IMR-90 (cell line): ENCODE measurements around the gene ZNF37A. TPM values are rescaled to one million over a fixed set of nuclear protein-coding genes. Genes with fewer than 3 reads are reported as not detected.

ENCODE experiments used
- ATAC-seq: fragments of 200-7000 bp; cut with Tn5 transposase; 2 replicates; pipeline ENCODE4 v1.9.1; 2020; ENCODE audit warnings: low read depth, mild to moderate bottlenecking, moderate library complexity
- BruUV-seq: library from RNA; stranded (reverse); fragments of 400-500 nt; replicated peaks from 2 replicates; lab custom pipeline; 2021; lab: Mats Ljungman, UMichigan
- CTCF ChIA-PET: fragments of 300-600 bp; formaldehyde crosslinking; extraction: SDS; loops from one replicate; lab custom pipeline; 2021; ENCODE audit warnings: antibody characterized with exemption; lab: Yijun Ruan, JAX
- POLR2A ChIA-PET: fragments of 300-600 bp; sonication (Branson Sonifier 250); formaldehyde crosslinking; loops from one replicate; lab custom pipeline; 2022; ENCODE audit warnings: antibody characterized with exemption; ENCODE audit not compliant: unreplicated experiment; lab: Charles Lee
- DNase-seq: peaks from one replicate; pipeline ENCODE4 v3.0.0; 2013
- H2AFZ ChIP-seq: replicated peaks from 2 replicates; pipeline ENCODE3; 2013; ENCODE audit warnings: low read length, mild to moderate bottlenecking; ENCODE audit not compliant: poor library complexity
- H2AK5ac ChIP-seq: 2 replicates; pipeline ENCODE4 v1.6.1; 2013; ENCODE audit warnings: low read depth, low read length, inconsistent platforms
- H2AK9ac ChIP-seq: replicated peaks from 2 replicates; pipeline ENCODE3; 2013; ENCODE audit warnings: mild to moderate bottlenecking, low read depth, low read length, moderate library complexity; ENCODE audit not compliant: poor library complexity
- H2BK120ac ChIP-seq: 2 replicates; pipeline ENCODE4 v1.6.1; 2013; ENCODE audit warnings: low read depth, low read length, inconsistent platforms
- H2BK15ac ChIP-seq: 3 replicates; pipeline ENCODE4 v1.6.1; 2013; ENCODE audit warnings: low read depth, low read length, inconsistent platforms
- H2BK20ac ChIP-seq: 2 replicates; pipeline ENCODE4 v1.6.1; 2013; ENCODE audit warnings: low read depth, mild to moderate bottlenecking, inconsistent platforms, low read length, moderate library complexity
- H2BK5ac ChIP-seq: 2 replicates; pipeline ENCODE4 v1.6.1; 2013; ENCODE audit warnings: mild to moderate bottlenecking, low read depth, low read length, inconsistent platforms; ENCODE audit not compliant: poor library complexity, severe bottlenecking
- H3K14ac ChIP-seq: replicated peaks from 2 replicates; pipeline ENCODE4 v1.6.1; 2013; ENCODE audit warnings: low read depth, low read length, inconsistent platforms
- H3K18ac ChIP-seq: 2 replicates; pipeline ENCODE4 v1.6.1; 2013; ENCODE audit warnings: low read depth, low read length, control low read depth
- H3K23ac ChIP-seq: 2 replicates; pipeline ENCODE4 v1.6.1; 2013; ENCODE audit warnings: low read depth, low read length, inconsistent platforms
- H3K27ac ChIP-seq: 2 replicates; pipeline ENCODE4 v1.5.1; 2013; ENCODE audit warnings: mild to moderate bottlenecking, control low read depth, low read length; ENCODE audit not compliant: insufficient read depth
- H3K27me3 ChIP-seq: 2 replicates; pipeline ENCODE4 v1.6.1; 2013; ENCODE audit warnings: low read length; ENCODE audit not compliant: control insufficient read depth, insufficient read depth
- H3K36me3 ChIP-seq: 2 replicates; pipeline ENCODE4 v1.6.1; 2013; ENCODE audit warnings: low read length, mixed read lengths; ENCODE audit not compliant: control insufficient read depth, insufficient read depth
- H3K4ac ChIP-seq: 2 replicates; pipeline ENCODE4 v1.6.1; 2013; ENCODE audit warnings: low read depth, low read length, inconsistent platforms
- H3K4me1 ChIP-seq: 2 replicates; pipeline ENCODE4 v1.6.1; 2013; ENCODE audit warnings: low read length, mixed read lengths; ENCODE audit not compliant: control insufficient read depth, insufficient read depth
- H3K4me2 ChIP-seq: 2 replicates; pipeline ENCODE4 v1.6.1; 2013; ENCODE audit warnings: low read depth, mild to moderate bottlenecking, control low read depth, low read length, moderate library complexity
- H3K4me3 ChIP-seq: 2 replicates; pipeline ENCODE4 v1.5.1; 2013; ENCODE audit warnings: low read depth, mild to moderate bottlenecking, control low read depth, low read length, moderate library complexity; ENCODE audit not compliant: insufficient read depth
- H3K56ac ChIP-seq: 2 replicates; pipeline ENCODE4 v1.6.1; 2013; ENCODE audit warnings: low read length, inconsistent platforms; ENCODE audit not compliant: insufficient read depth; ENCODE audit errors: extremely low read depth
- H3K79me1 ChIP-seq, 2 experiments: 2 replicates each; pipeline ENCODE4 v1.6.1; 2013; ENCODE audit warnings: low read length in 2 of 2, inconsistent platforms in 1 of 2, low read depth in 1 of 2
- H3K9ac ChIP-seq: 2 replicates; pipeline ENCODE4 v1.6.1; 2013; ENCODE audit warnings: low read depth, low read length, control low read depth
- H3K9me1 ChIP-seq: 2 replicates; pipeline ENCODE4 v1.6.1; 2013; ENCODE audit warnings: low read length, inconsistent platforms; ENCODE audit not compliant: insufficient read depth
- H3K9me3 ChIP-seq: 2 replicates; pipeline ENCODE4 v1.6.1; 2013; ENCODE audit warnings: low read length; ENCODE audit not compliant: control insufficient read depth, insufficient read depth
- H4K20me1 ChIP-seq: 2 replicates; pipeline ENCODE4 v1.6.1; 2013; ENCODE audit warnings: low read length, inconsistent platforms; ENCODE audit not compliant: insufficient read depth
- H4K5ac ChIP-seq: 2 replicates; pipeline ENCODE4 v1.6.1; 2013; ENCODE audit warnings: mild to moderate bottlenecking, low read depth, low read length, control low read depth
- H4K8ac ChIP-seq, 2 experiments: 2 replicates each; pipeline ENCODE4 v1.6.1; 2013; ENCODE audit warnings: low read depth in 2 of 2, low read length in 2 of 2, control low read depth in 1 of 2, inconsistent platforms in 1 of 2
- H4K91ac ChIP-seq: 2 replicates; pipeline ENCODE4 v1.6.1; 2013; ENCODE audit warnings: low read depth, low read length, inconsistent platforms; ENCODE audit not compliant: insufficient read depth
- ELK1 ChIP-seq: fragments of 150-350 bp; IDR thresholded peaks from 2 replicates; pipeline ENCODE4 v1.6.1; 2016; ENCODE audit warnings: low read depth, mild to moderate bottlenecking, low read length, moderate library complexity, borderline replicate concordance
- FOS ChIP-seq: fragments of 150-350 bp; IDR thresholded peaks from 2 replicates; pipeline ENCODE4 v1.6.1; 2016; ENCODE audit warnings: low read depth, low read length
- MAZ ChIP-seq: IDR thresholded peaks from 2 replicates; pipeline ENCODE4 v1.6.1; 2012; ENCODE audit warnings: low read depth, mild to moderate bottlenecking, low read length, improper control_type of control experiment, moderate library complexity, borderline replicate concordance
- MXI1 ChIP-seq: IDR thresholded peaks from 2 replicates; pipeline ENCODE4 v1.6.1; 2012; ENCODE audit warnings: low read depth, mild to moderate bottlenecking, low read length, moderate library complexity, borderline replicate concordance
- WGBS, 2 experiments: methylation state at CpG; one replicate each; pipeline versions ENCODE4 v1.1.5 to v1.1.7; 2013; ENCODE audit warnings: missing lambda C conversion rate in 2 of 2; ENCODE audit not compliant: insufficient read length in 1 of 2; ENCODE audit errors: extremely low coverage in 2 of 2; 5-methylcytosine and 5-hydroxymethylcytosine counted together
- dilution Hi-C: fragments of 300-500 bp; cut with HindIII; formaldehyde crosslinking; loops from one replicate; pipeline ENCODE4 v1.14.3; 2018; ENCODE audit warnings: low sequenced_read_pairs; ENCODE audit not compliant: unreplicated experiment
- in situ Hi-C: fragments of 300-500 bp; cut with MboI; formaldehyde crosslinking; loops from 3 replicates; pipeline ENCODE4 v1.14.3; 2019; ENCODE audit warnings: low sequenced_read_pairs, inconsistent platforms, mixed read lengths
- intact Hi-C: fragments of 100-400 bp; cut with micrococcal nuclease; formaldehyde crosslinking; loops from 2 replicates; pipeline ENCODE4 v1.10.0; 2022
- polyA plus RNA-seq, 3 experiments: library from polyadenylated mRNA; depleted of rRNA; stranded (reverse); fragments of >200 nt; gene quantifications; 2 replicates each; pipeline ENCODE4 v1.2.3, GENCODE V29; 2012; ENCODE audit warnings: low replicate concordance in 1 of 3
- total RNA-seq: library from RNA; depleted of rRNA; stranded (reverse); fragments of >200 nt; gene quantifications from 2 replicates; pipeline ENCODE4 v1.2.3, GENCODE V29; 2012

Gene ZNF37A
- total and polyA plus RNA-seq, 2 of the 4 experiments (the other 2 are of a cell fraction), result 5.5 to 8.6 TPM

GRCh38 chr10:38047666-38048065 lies 46.5 kb upstream of the ZNF37A start:
- H3K4me2 ChIP-seq, result no peak overlapping the region
- no peak overlapping the region for H3K4ac ChIP-seq
- no peaks in the 10 kb centered on the region for H3K79me1 ChIP-seq
- H3K23ac ChIP-seq, result no peak overlapping the region
- no peak for TF ChIP-seq MXI1
- TF ChIP-seq MAZ, result no peak
- no peak for TF ChIP-seq FOS
- no peak for TF ChIP-seq ELK1
- no peak overlapping the region for H3K56ac ChIP-seq
- H4K5ac ChIP-seq, result no peak overlapping the region
- H2AK5ac ChIP-seq, result no peak overlapping the region
- no peak overlapping the region for H2AK9ac ChIP-seq
- H4K8ac ChIP-seq, result no peak overlapping the region
- H2BK20ac ChIP-seq, result no peak overlapping the region
- intact Hi-C loops (no loop called here), in situ Hi-C loops (no loop called here), dilution Hi-C loops (no loop called here)
- no peak overlapping the region for H2BK5ac ChIP-seq
- no peaks in the 10 kb centered on the region for H3K9me3 ChIP-seq
- no peak overlapping the region for H3K27ac ChIP-seq
- ATAC-seq (peak; percentile 46; the same call in 1 of the 2 replicates), DNase-seq (peak; percentile 46)
- no peak overlapping the region for H4K91ac ChIP-seq
- no peaks in the 10 kb centered on the region for H3K9me1 ChIP-seq
- no peaks in the 10 kb centered on the region for H3K4me1 ChIP-seq
- POLR2A ChIA-PET, result no interaction called here
- no peak overlapping the region for H2BK15ac ChIP-seq
- no CpG with 5 or more reads among the region's 1 CpG for WGBS, 2 experiments
- no TSS peak for BruUV-seq
- no peak overlapping the region for H3K4me3 ChIP-seq
- H2BK120ac ChIP-seq, result no peak overlapping the region
- 0 out of 2 replicates have a peak, but pooled peaks cover 4% of the 10 kb centered on the region for H3K36me3 ChIP-seq
- no peaks in the 10 kb centered on the region for H3K27me3 ChIP-seq
- no peak overlapping the region for H3K14ac ChIP-seq
- H4K20me1 ChIP-seq, result no peaks in the 10 kb centered on the region
- H3K18ac ChIP-seq, result no peak overlapping the region
- no peak overlapping the region for H2AFZ ChIP-seq
- no peak overlapping the region for H3K9ac ChIP-seq
- CTCF ChIA-PET, result interaction anchor here (1.0 kb wide), 1 partner anchor 9 kb away, joined by 3 read pairs; no protein-coding TSS in a partner anchor
